Measurements from ENCODE around the gene ATRIP. TPM values are rescaled to one million over a fixed set of nuclear protein-coding genes. Genes with fewer than 3 reads are reported as not detected.

Gene ATRIP
- total and polyA plus RNA-seq, 7 donors, result 1.8 to 9.4 (median 5.1) TPM

DNA sequence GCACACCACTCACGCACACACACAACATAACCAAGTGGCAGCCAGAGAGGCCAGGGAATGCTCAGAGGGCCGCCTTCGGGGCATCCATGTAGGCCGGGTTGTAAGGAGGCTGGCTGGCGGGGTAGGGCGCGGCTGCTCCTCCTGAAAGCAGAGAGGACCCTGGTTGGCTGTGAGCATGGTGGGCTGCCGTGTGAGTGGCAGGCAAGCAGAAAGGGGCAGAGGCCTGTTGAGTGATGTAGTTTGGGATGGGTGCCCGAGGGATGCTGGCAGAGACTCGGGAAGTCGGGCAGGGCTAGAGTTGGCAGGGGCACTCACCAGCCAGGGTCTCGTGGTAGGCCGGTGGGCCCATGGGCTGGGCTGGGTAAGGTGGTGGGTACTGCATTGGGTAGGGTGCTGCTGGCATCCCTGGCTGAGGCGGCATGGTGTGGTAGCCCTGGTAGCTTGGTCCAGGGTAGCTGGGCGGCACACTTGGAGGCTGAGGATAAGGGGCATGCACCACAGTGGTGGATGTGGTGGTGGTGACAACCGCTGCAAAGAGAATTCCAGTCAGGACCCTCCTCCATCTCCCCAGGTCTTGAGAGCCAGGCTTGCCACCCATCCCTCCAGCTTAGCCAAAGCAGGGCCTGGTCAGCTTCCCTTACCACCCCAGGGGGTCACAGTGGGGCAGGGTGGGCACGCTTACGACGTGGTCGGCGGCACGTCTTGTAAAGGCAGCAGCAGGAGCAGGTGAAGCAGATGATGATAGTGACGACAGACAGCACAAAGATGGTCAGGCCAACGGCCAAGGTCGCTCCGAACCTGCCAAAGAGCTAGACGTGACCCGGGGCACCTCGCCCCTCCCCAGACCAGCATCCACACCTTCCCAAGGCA lies 22.7 kb downstream of the ATRIP start:
- H3K36me3 ChIP-seq, result peaks cover 9 to 36% (median 16%) of the 10 kb centered on the region in 4 donors
- H3K4me3 ChIP-seq, result no peak overlapping the region
- no peak for TF ChIP-seq EP300 (IDR thresholded peaks at IDR 0.05)
- no peak for TF ChIP-seq POLR2A (IDR thresholded peaks at IDR 0.05)
- TF ChIP-seq, protein P1, sequence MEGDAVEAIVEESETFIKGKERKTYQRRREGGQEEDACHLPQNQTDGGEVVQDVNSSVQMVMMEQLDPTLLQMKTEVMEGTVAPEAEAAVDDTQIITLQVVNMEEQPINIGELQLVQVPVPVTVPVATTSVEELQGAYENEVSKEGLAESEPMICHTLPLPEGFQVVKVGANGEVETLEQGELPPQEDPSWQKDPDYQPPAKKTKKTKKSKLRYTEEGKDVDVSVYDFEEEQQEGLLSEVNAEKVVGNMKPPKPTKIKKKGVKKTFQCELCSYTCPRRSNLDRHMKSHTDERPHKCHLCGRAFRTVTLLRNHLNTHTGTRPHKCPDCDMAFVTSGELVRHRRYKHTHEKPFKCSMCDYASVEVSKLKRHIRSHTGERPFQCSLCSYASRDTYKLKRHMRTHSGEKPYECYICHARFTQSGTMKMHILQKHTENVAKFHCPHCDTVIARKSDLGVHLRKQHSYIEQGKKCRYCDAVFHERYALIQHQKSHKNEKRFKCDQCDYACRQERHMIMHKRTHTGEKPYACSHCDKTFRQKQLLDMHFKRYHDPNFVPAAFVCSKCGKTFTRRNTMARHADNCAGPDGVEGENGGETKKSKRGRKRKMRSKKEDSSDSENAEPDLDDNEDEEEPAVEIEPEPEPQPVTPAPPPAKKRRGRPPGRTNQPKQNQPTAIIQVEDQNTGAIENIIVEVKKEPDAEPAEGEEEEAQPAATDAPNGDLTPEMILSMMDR (IDR thresholded peaks at IDR 0.05), result no peak
- TF ChIP-seq POLR2AphosphoS5 (IDR thresholded peaks at IDR 0.05), result no peak
- DNase-seq, result no peak
- WGBS, 2 donors, result 87 to 89% methylated on average over 29 of the region's 29 CpGs
- intact Hi-C loops (cut with DNase I), result no loop called here
- H3K27me3 ChIP-seq, result no peaks in the 10 kb centered on the region
- no peaks in the 10 kb centered on the region for H3K9me3 ChIP-seq
- H3K27ac ChIP-seq, result peak overlapping the region in 3 of 4 donors; percentile 14 to 100 (median 99)
- H3K4me1 ChIP-seq, result peaks cover 0 to 79% (median 77%) of the 10 kb centered on the region in 4 donors

DNA sequence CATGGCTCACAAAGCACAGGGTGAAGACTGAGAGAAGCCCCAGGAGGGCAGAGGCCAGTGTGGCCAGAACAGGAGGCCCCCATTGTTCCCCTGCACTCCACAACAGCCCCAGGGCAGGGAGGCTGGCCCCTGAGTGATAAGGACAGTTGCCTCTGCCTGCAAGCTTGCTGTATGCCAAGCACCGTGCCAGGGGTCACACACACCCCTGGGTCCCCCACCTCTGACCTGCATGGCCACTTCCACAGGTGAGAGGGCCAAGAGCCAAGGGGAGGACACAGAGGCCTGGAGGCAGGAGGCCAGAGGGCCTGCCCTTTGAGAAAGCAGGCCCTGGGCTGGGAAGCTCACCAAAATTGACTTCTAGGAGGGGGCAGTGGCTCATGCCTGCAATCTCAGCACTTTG lies 23.7 kb downstream of the ATRIP start:
- 46 to 77% methylated on average over 1 of the region's 1 CpG for WGBS, 2 donors
- H3K4me1 ChIP-seq, result peaks cover 0 to 73% (median 71%) of the 10 kb centered on the region in 4 donors
- intact Hi-C loops (cut with DNase I), result no loop called here
- H3K4me3 ChIP-seq, result no peak overlapping the region
- no peaks in the 10 kb centered on the region for H3K27me3 ChIP-seq
- no peaks in the 10 kb centered on the region for H3K9me3 ChIP-seq
- peaks cover 9 to 36% (median 16%) of the 10 kb centered on the region in 4 donors for H3K36me3 ChIP-seq
- no peak for DNase-seq
- no peak for TF ChIP-seq POLR2A (IDR thresholded peaks at IDR 0.05)
- no peak for TF ChIP-seq EP300 (IDR thresholded peaks at IDR 0.05)
- TF ChIP-seq POLR2AphosphoS5 (IDR thresholded peaks at IDR 0.05), result no peak
- TF ChIP-seq, protein P1 (IDR thresholded peaks at IDR 0.05), result no peak
- peak overlapping the region in 3 of 4 donors; percentile 14 to 42 (median 18) for H3K27ac ChIP-seq

DNA sequence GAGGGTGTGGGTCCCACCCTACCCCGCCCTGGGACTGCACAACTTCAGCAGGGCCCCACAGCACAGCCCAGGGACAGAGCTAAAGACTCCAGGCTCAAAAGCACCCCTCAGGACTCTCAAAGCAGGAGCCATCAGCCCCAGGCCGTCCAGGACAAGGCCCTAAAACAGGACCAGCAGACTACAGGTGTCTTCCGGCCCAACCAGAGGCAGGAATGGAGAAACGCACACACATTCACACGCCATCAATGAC lies 26.1 kb downstream of the ATRIP start:
- intact Hi-C loops (cut with DNase I), result no loop called here
- Histone ChIP-seq H3K4me1 (peaks cover 0 to 57% (median 53%) of the 10 kb centered on the region in 4 donors), H3K4me3 (peak overlapping the region; percentile 54 to 85 (median 72)), H3K9me3 (no peaks in the 10 kb centered on the region), H3K36me3 (peaks cover 6 to 31% (median 15%) of the 10 kb centered on the region in 4 donors), H3K27me3 (no peaks in the 10 kb centered on the region), H3K27ac (peak overlapping the region; percentile 92 to 98 (median 95))
- TF ChIP-seq POLR2A (IDR thresholded peaks at IDR 0.05) (no peak), EP300 (IDR thresholded peaks at IDR 0.05) (no peak)
- TF ChIP-seq, protein P1 (IDR thresholded peaks at IDR 0.05), result no peak
- DNase-seq, result no peak
- WGBS, 2 donors, result 0 to 1% methylated on average over 5 of the region's 5 CpGs

DNA sequence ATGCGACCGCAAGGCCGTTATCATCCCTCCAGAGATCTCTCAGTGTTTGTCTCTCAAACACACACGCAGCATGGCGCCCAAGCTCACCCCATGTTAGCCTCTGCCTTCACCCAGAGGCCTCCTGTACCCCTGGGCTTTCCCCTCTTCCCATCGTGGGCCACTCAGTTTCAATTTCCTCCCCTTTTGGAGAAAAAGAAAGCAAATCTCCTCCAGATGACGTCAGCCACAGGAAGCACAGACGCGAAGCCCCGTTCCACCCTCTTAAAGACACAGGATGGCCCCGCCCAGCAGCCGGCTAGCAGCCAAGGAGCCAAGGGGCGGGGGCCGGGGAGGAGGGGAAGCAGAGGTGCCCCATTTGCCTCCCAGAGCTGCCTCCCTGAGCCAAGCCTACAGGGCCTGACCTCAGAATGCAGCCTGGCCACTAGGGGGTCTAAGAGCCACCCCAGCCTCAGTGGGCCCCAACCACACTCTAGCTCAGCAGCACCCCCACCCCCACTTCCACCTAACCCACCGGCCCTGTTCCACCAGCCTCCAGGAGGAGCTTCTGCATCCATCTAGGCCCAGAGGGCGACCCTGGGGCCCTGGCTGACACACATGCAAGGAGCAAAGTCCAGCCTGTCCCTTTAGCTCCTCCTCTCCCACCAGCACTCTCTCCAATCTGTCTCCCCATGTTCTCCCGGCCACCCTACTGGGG lies 26.5 kb downstream of the ATRIP start:
- peak; percentile 82 to 90 (median 86) for TF ChIP-seq POLR2AphosphoS5 (IDR thresholded peaks at IDR 0.05)
- TF ChIP-seq EP300 (IDR thresholded peaks at IDR 0.05), result no peak
- TF ChIP-seq, protein P1 (IDR thresholded peaks at IDR 0.05), result peak; percentile 29 to 60 (median 42)
- peak; percentile 59 to 70 for TF ChIP-seq POLR2A (IDR thresholded peaks at IDR 0.05)
- H3K27me3 ChIP-seq, result no peaks in the 10 kb centered on the region
- WGBS, 2 donors, result 1 to 6% methylated on average over 17 of the region's 17 CpGs
- H3K36me3 ChIP-seq, result peaks cover 4 to 26% (median 11%) of the 10 kb centered on the region in 4 donors
- H3K4me3 ChIP-seq, result peak overlapping the region; percentile 54 to 85 (median 72)
- H3K4me1 ChIP-seq, result peaks cover 0 to 52% (median 48%) of the 10 kb centered on the region in 4 donors
- no peaks in the 10 kb centered on the region for H3K9me3 ChIP-seq
- DNase-seq, result peak; percentile 96
- peak overlapping the region; percentile 92 to 98 (median 95) for H3K27ac ChIP-seq
- intact Hi-C loops (cut with DNase I), result no loop called here

Measured in sigmoid colon (tissue), 7 donors.